ENCODE results near the gene TCEAL6.

- TF ChIP-seq CTCF (conservative IDR thresholded peaks at IDR 0.05; ENCODE audit: low read length) (peak; percentile 54), EZH2phosphoT487 (IDR thresholded peaks at IDR 0.05; ENCODE audit: borderline replicate concordance) (no peak)
Measured at GRCh38 chrX:102129473-102129872, 12.8 kb downstream of the TCEAL6 start.
